Smooth muscle cell of trachea (primary cell): ENCODE data around the gene BRSK2. TPM values are rescaled to one million over a fixed set of nuclear protein-coding genes. Genes with fewer than 3 reads are reported as not detected.

Experiments
- total RNA-seq: library from RNA; depleted of rRNA; stranded (reverse); fragments of >200 nt; gene quantifications from 2 replicates; pipeline ENCODE4 v1.2.1, GENCODE V29; 2014

Gene BRSK2
- 0.99 TPM in 1 of 2 replicates, not detected in the other for total RNA-seq

GRCh38 chr11:1389932-1390568 is at the start of gene BRSK2:
BRSK2 (plus strand) TSS chr11:1389934; CDS start chr11:1390285, 351 bp downstream.

GRCh38 chr11:1486054-1486825 is 96.5 kb downstream of the BRSK2 start, which contains the start of gene MOB2:
MOB2 (minus strand) TSS chr11:1486779; CDS start chr11:1486556, 223 bp downstream.

Other genes starting within 250 kb of the BRSK2 start
- gene MUC5AC, start 232.0 kb upstream of the BRSK2 start, total RNA-seq, result not detected in 2 replicates
- not detected in 2 replicates for gene MUC5B, start 166.9 kb upstream of the BRSK2 start, total RNA-seq
- 35.6 and 46.0 TPM in 2 replicates for gene TOLLIP, start 80.3 kb upstream of the BRSK2 start, total RNA-seq
- gene MOB2, start 96.8 kb downstream of the BRSK2 start, total RNA-seq, result 22.3 and 30.6 TPM in 2 replicates
- gene DUSP8, start 182.3 kb downstream of the BRSK2 start, total RNA-seq, result 0.33 and 0.87 TPM in 2 replicates
- gene KRTAP5-1, start 195.3 kb downstream of the BRSK2 start, total RNA-seq, result not detected in 2 replicates
- not detected in 2 replicates for gene KRTAP5-2, start 208.4 kb downstream of the BRSK2 start, total RNA-seq
- gene KRTAP5-3, start 218.5 kb downstream of the BRSK2 start, total RNA-seq, result not detected in 2 replicates
- gene KRTAP5-4, start 232.2 kb downstream of the BRSK2 start, total RNA-seq, result not detected in 2 replicates
- gene KRTAP5-5, start 239.8 kb downstream of the BRSK2 start, total RNA-seq, result not detected in 2 replicates